ENCODE results near the gene NSD2. TPM values are rescaled to one million over a fixed set of nuclear protein-coding genes. Genes with fewer than 3 reads are reported as not detected.

The NSD2 gene
- total RNA-seq (100 to 1,000 TPM; 150 to 152 TPM), polyA plus RNA-seq (9.0 TPM)

GRCh38 chr4:1870578-1871443, at the start of gene NSD2:
Gene NSD2 (plus strand): TSS chr4:1871393. CDS start chr4:1900655, 29,262 bp downstream.
- peak within 1 kb of the TSS; percentile 93 to 99 (median 95) for H3K27ac Mint-ChIP-seq
- H3K4me3 Mint-ChIP-seq = peak within 1 kb of the TSS; percentile 84 to 97 (median 89)
- H3K27me3 Mint-ChIP-seq = peaks cover 0 to 6% of the 10 kb centered on the region in 2 donors
- H3K36me3 Mint-ChIP-seq = peaks cover 0 to 2% (median 2%) of the 10 kb centered on the region in 3 donors
- Histone ChIP-seq H3K4me1 (ENCODE audit: insufficient read depth, low read length) (peaks cover 17% of the 10 kb centered on the region), H3K27ac (ENCODE audit: low read depth, low read length) (peak within 1 kb of the TSS; percentile 97), H3K36me3 (ENCODE audit: insufficient read depth, low read length) (no peaks in the 10 kb centered on the region), H3K4me3 (ENCODE audit: low read length) (peak within 1 kb of the TSS; percentile 81), H3K9me3 (ENCODE audit: low read length) (no peaks in the 10 kb centered on the region), H3K27me3 (ENCODE audit: insufficient read depth, low read length, poor library complexity, severe bottlenecking) (no peaks in the 10 kb centered on the region)
- DNase-seq = peak; percentile 85 to 92 (median 85)
- ChIA-PET CTCF (interaction anchor here (1.6 kb wide), 1 partner anchor 29 kb away, joined by 3 read pairs; no protein-coding TSS in a partner anchor), POLR2A (interaction anchor here (0.9 to 2.0 kb wide), 5 partner anchors 9 to 392 kb away, joined by 3 to 27 read pairs (median 7); partner anchors contain the start of genes LETM1 and SLBP)
- peaks cover 0 to 3% (median 0%) of the 10 kb centered on the region in 5 donors for H3K9me3 Mint-ChIP-seq
- H3K4me1 Mint-ChIP-seq = peaks cover 35 to 37% (median 37%) of the 10 kb centered on the region in 3 donors

GRCh38 chr4:1821679-1822567, 49.3 kb upstream of the NSD2 start:
- Mint-ChIP-seq H3K9me3 (no peaks in the 10 kb centered on the region), H3K4me3 (no peak overlapping the region), H3K4me1 (no peaks in the 10 kb centered on the region), H3K27ac (no peak overlapping the region), H3K27me3 (no peaks in the 10 kb centered on the region), H3K36me3 (peaks cover 4 to 87% (median 16%) of the 10 kb centered on the region in 3 donors)
- peaks cover 4% of the 10 kb centered on the region for H3K36me3 ChIP-seq (ENCODE audit: insufficient read depth, low read length)
- ChIA-PET CTCF (interaction anchor here (1.1 kb wide), 1 partner anchor 10 kb away, joined by 3 read pairs; no protein-coding TSS in a partner anchor), POLR2A (no interaction called here)
- H3K4me3 ChIP-seq (ENCODE audit: low read length) = no peak overlapping the region
- no peaks in the 10 kb centered on the region for H3K4me1 ChIP-seq (ENCODE audit: insufficient read depth, low read length)
- no peaks in the 10 kb centered on the region for H3K27me3 ChIP-seq (ENCODE audit: insufficient read depth, low read length, poor library complexity, severe bottlenecking)
- no peak for DNase-seq
- H3K9me3 ChIP-seq (ENCODE audit: low read length) = no peaks in the 10 kb centered on the region
- H3K27ac ChIP-seq (ENCODE audit: low read depth, low read length) = no peak overlapping the region

- Mint-ChIP-seq H3K36me3 (peaks cover 4 to 80% (median 17%) of the 10 kb centered on the region in 3 donors), H3K27me3 (no peaks in the 10 kb centered on the region), H3K4me3 (no peak overlapping the region), H3K4me1 (no peaks in the 10 kb centered on the region), H3K27ac (no peak overlapping the region), H3K9me3 (no peaks in the 10 kb centered on the region)
- no peaks in the 10 kb centered on the region for H3K9me3 ChIP-seq (ENCODE audit: low read length)
- no peak overlapping the region for H3K27ac ChIP-seq (ENCODE audit: low read depth, low read length)
- no peaks in the 10 kb centered on the region for H3K4me1 ChIP-seq (ENCODE audit: insufficient read depth, low read length)
- peaks cover 4% of the 10 kb centered on the region for H3K36me3 ChIP-seq (ENCODE audit: insufficient read depth, low read length)
- CTCF ChIA-PET = interaction anchor here (1.1 to 1.5 kb wide), 2 partner anchors 9 to 77 kb away, joined by 3 read pairs; no protein-coding TSS in a partner anchor
- H3K27me3 ChIP-seq (ENCODE audit: insufficient read depth, low read length, poor library complexity, severe bottlenecking) = no peaks in the 10 kb centered on the region
- POLR2A ChIA-PET = no interaction called here
- no peak for DNase-seq
- H3K4me3 ChIP-seq (ENCODE audit: low read length) = no peak overlapping the region
Observed at GRCh38 chr4:1822568-1823544, 48.3 kb upstream of the NSD2 start.

GRCh38 chr4:1823545-1823932, 47.7 kb upstream of the NSD2 start:
- H3K4me1 Mint-ChIP-seq = no peaks in the 10 kb centered on the region
- CTCF ChIA-PET = interaction anchor here (1.5 kb wide), 1 partner anchor 76 kb away, joined by 3 read pairs; no protein-coding TSS in a partner anchor

GRCh38 chr4:1824746-1825145, 46.4 kb upstream of the NSD2 start:
- CTCF ChIA-PET = interaction anchor here (1.5 kb wide), 1 partner anchor 75 kb away, joined by 3 read pairs; no protein-coding TSS in a partner anchor
- Histone ChIP-seq H3K4me1 (ENCODE audit: insufficient read depth, low read length) (no peaks in the 10 kb centered on the region), H3K36me3 (ENCODE audit: insufficient read depth, low read length) (no peaks in the 10 kb centered on the region), H3K9me3 (ENCODE audit: low read length) (no peaks in the 10 kb centered on the region), H3K4me3 (ENCODE audit: low read length) (no peak overlapping the region), H3K27me3 (ENCODE audit: insufficient read depth, low read length, poor library complexity, severe bottlenecking) (no peaks in the 10 kb centered on the region), H3K27ac (ENCODE audit: low read depth, low read length) (no peak overlapping the region)
- H3K4me1 Mint-ChIP-seq = peaks cover 0 to 5% (median 1%) of the 10 kb centered on the region in 3 donors
- H3K36me3 Mint-ChIP-seq = peaks cover 0 to 69% (median 15%) of the 10 kb centered on the region in 3 donors
- H3K4me3 Mint-ChIP-seq = no peak overlapping the region
- POLR2A ChIA-PET = no interaction called here
- no peak for DNase-seq
- no peaks in the 10 kb centered on the region for H3K27me3 Mint-ChIP-seq
- no peaks in the 10 kb centered on the region for H3K9me3 Mint-ChIP-seq
- no peak overlapping the region for H3K27ac Mint-ChIP-seq

More at GRCh38 chr4:1823545-1823932, 47.7 kb upstream of the NSD2 start:
- no peaks in the 10 kb centered on the region for H3K4me1 ChIP-seq (ENCODE audit: insufficient read depth, low read length)
- no peak overlapping the region for H3K27ac Mint-ChIP-seq
- no peaks in the 10 kb centered on the region for H3K9me3 Mint-ChIP-seq
- H3K27me3 Mint-ChIP-seq = no peaks in the 10 kb centered on the region
- H3K36me3 Mint-ChIP-seq = peaks cover 4 to 75% (median 17%) of the 10 kb centered on the region in 3 donors
- H3K27me3 ChIP-seq (ENCODE audit: insufficient read depth, low read length, poor library complexity, severe bottlenecking) = no peaks in the 10 kb centered on the region
- H3K36me3 ChIP-seq (ENCODE audit: insufficient read depth, low read length) = peaks cover 4% of the 10 kb centered on the region
- H3K9me3 ChIP-seq (ENCODE audit: low read length) = no peaks in the 10 kb centered on the region
- H3K4me3 ChIP-seq (ENCODE audit: low read length) = no peak overlapping the region
- no peak overlapping the region for H3K4me3 Mint-ChIP-seq
- no peak for DNase-seq
- POLR2A ChIA-PET = no interaction called here
- H3K27ac ChIP-seq (ENCODE audit: low read depth, low read length) = no peak overlapping the region

GRCh38 chr4:1825326-1825725, 45.9 kb upstream of the NSD2 start:
- Mint-ChIP-seq H3K4me1 (peaks cover 0 to 7% (median 4%) of the 10 kb centered on the region in 3 donors), H3K4me3 (no peak overlapping the region), H3K27me3 (no peaks in the 10 kb centered on the region), H3K27ac (no peak overlapping the region), H3K9me3 (no peaks in the 10 kb centered on the region), H3K36me3 (peaks cover 0 to 68% (median 15%) of the 10 kb centered on the region in 3 donors)
- Histone ChIP-seq H3K4me1 (ENCODE audit: insufficient read depth, low read length) (no peaks in the 10 kb centered on the region), H3K9me3 (ENCODE audit: low read length) (no peaks in the 10 kb centered on the region), H3K27ac (ENCODE audit: low read depth, low read length) (no peak overlapping the region), H3K27me3 (ENCODE audit: insufficient read depth, low read length, poor library complexity, severe bottlenecking) (no peaks in the 10 kb centered on the region), H3K4me3 (ENCODE audit: low read length) (no peak overlapping the region), H3K36me3 (ENCODE audit: insufficient read depth, low read length) (no peaks in the 10 kb centered on the region)
- no peak for DNase-seq
- CTCF ChIA-PET = no interaction called here
- POLR2A ChIA-PET = no interaction called here

Data from CD8-positive, alpha-beta memory T cell (primary cell).